IPS-18c (cell line): Measurements from ENCODE around the gene SZRD1.
"Not testable (repeated sequence)": the region's sequence is repeated elsewhere in the genome, so short reads cannot be mapped to it uniquely, and the experiment has no call there.

ENCODE experiments used
- H3K4me3 ChIP-seq: 2 replicates; pipeline ENCODE4 v1.7.0; 2013; ENCODE audit warnings: low read depth, mild to moderate bottlenecking, low read length, moderate library complexity; ENCODE audit not compliant: insufficient read depth
- H3K9me3 ChIP-seq: one replicate; pipeline ENCODE4 v1.6.1; 2013; ENCODE audit warnings: mild to moderate bottlenecking, low read length, moderate library complexity; ENCODE audit not compliant: control insufficient read depth, insufficient read depth

The SZRD1 gene, protein sequence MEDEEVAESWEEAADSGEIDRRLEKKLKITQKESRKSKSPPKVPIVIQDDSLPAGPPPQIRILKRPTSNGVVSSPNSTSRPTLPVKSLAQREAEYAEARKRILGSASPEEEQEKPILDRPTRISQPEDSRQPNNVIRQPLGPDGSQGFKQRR

DNA sequence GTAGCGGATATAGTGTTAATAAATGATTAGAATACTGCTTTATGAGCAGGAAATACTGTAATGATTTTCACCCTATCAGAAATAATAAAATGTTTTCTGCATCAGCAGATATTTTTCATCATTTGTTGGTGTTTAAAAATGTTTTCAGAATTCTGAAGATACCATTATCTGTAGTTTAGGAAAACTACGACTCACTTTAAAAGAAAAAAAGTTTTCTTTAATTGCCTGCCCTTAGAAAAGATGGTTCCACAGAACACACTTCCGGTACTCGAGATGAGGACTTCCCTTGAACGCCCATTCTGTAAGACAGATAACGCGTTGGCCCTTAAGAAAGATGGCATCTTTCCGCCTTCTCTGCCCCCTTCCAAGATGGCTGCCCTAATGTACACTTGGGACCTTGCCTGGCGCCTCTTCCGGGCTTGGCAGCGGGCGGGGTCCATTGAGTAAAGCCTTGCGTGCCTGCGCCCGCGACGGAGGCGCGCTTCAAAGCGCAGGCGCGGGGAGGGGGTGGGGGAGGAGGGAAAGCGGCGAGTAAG is at the start of gene SZRD1:
Gene SZRD1, plus strand, starts transcription at position 521 of the 536 bp plus-strand sequence. CDS start 16 bp downstream, outside the sequence.
- peak within 1 kb of the TSS; percentile 92 for H3K4me3 ChIP-seq
- no peaks in the 10 kb centered on the region for H3K9me3 ChIP-seq

DNA sequence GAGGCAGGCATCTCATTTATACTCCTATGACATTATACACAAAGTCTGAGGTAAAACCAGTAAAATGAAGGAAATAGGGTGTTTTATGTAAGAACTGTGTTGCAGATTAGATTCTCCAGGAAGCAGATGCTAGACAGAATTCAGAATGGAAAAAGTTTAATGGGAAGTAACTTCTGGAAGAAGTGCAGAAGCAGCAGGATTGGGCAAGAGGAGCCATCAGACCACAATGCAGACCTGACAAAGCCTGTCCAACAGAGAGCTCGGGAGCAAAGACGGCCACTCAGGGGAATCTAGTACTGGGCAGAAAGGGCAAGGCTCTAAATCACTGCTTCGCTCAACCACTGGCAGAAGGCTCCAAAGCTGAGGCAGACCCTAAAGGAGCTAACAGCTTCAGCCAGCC is 48.5 kb upstream of the SZRD1 start:
- Histone ChIP-seq H3K9me3 (no peaks in the 10 kb centered on the region), H3K4me3 (no peak overlapping the region)

- no peaks in the 10 kb centered on the region for H3K9me3 ChIP-seq
- no peak overlapping the region for H3K4me3 ChIP-seq
Measured at GRCh38 chr1:16321176-16321867, 45.7 kb upstream of the SZRD1 start.

- Histone ChIP-seq H3K4me3 (no peak overlapping the region), H3K9me3 (no peaks in the 10 kb centered on the region)
Measured at GRCh38 chr1:16324456-16324890, 42.6 kb upstream of the SZRD1 start.

GRCh38 chr1:16326833-16327404 is 40.1 kb upstream of the SZRD1 start:
- H3K9me3 ChIP-seq, result no peaks in the 10 kb centered on the region
- H3K4me3 ChIP-seq, result no peak overlapping the region

DNA sequence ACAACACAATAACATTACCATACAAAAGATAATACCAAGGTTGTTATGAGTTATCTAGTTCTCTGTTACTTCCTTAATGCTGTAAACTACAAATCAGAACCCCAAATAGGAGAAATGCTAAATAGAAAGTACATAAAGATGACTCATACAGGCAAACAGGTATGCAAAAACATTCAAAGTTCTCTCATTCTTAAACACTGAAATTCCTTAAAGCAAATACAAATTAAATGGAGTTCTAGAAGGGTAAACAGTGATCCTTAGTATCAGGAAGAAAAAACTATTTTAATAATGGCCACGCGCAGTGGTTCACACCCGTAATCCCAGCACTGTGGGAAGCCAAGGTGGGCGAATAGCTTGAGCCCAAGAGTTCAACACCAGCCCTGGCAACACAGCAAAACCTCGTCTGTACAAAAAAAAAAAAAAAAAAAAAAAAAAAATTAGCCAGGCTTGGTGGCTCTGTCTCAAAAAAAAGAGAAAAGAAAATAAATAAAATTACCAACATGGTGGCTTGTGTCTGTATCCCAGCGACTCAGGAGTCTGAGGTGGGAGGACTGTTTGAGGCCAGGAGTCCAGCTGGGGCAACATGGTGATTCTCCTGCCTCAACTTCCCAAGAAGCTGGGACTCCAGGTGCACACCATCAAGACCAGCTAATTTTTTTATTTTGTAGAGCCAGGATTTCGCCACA is 32.2 kb upstream of the SZRD1 start:
- no peaks in the 10 kb centered on the region for H3K9me3 ChIP-seq
- no peak overlapping the region for H3K4me3 ChIP-seq

- H3K9me3 ChIP-seq, result no peaks in the 10 kb centered on the region
- no peak overlapping the region for H3K4me3 ChIP-seq
Measured at GRCh38 chr1:16338961-16339360, 28.1 kb upstream of the SZRD1 start.

DNA sequence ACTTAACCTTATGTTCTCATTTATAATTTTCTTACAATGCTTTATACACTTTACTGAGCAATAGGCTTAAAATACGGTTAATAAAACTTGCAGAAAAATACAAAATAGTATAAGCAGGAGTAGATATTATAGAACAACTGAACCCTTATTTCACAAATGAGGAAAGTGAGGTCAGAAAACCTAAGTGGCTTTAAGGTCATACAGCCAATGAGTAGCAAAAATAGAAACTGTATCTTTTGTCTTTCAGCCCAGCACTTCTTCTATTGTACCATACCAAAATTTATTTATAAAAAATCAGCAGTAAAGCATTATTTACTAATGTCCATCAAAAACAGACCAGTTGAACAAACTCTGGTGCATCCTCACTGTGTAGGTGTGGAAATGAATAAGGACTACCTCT is 26.4 kb upstream of the SZRD1 start:
- Histone ChIP-seq H3K9me3 (no peaks in the 10 kb centered on the region), H3K4me3 (no peak overlapping the region)

- no peak overlapping the region for H3K4me3 ChIP-seq
- no peaks in the 10 kb centered on the region for H3K9me3 ChIP-seq
Measured at GRCh38 chr1:16342331-16343062, 24.5 kb upstream of the SZRD1 start.

GRCh38 chr1:16343276-16343675 is 23.8 kb upstream of the SZRD1 start:
- not testable (repeated sequence) for H3K4me3 ChIP-seq, H3K9me3 ChIP-seq

- no peak overlapping the region for H3K4me3 ChIP-seq
- H3K9me3 ChIP-seq, result no peaks in the 10 kb centered on the region
Measured at GRCh38 chr1:16348414-16349182, 18.4 kb upstream of the SZRD1 start.

DNA sequence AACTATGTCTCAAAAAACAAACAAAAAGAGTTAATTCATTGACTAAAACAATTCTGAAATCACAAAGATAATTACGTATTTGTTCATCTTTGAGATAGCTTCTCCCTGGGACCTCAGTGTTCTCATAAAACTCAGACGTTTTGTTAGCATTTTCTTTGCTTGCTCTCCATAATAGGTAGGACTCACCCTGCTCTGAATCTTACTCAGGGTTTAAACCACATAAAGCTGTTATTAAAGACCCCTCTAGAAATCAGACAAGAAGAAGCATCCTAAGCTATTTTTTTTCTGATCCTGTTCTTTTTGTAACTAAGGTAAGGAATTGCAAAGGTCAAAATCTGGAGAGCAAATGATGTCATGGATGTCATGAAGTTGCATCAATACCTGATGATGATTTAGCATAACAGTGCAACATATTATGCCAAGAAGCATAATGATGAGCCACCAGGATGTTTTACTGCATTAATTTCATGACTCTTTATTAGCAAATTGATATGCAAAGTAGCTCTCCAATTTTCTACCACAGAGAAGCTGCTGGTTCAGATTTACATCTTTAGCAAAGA is 17.1 kb upstream of the SZRD1 start:
- no peak overlapping the region for H3K4me3 ChIP-seq
- no peaks in the 10 kb centered on the region for H3K9me3 ChIP-seq

GRCh38 chr1:16351456-16351993 is 15.5 kb upstream of the SZRD1 start:
- Histone ChIP-seq H3K4me3 (peak overlapping the region; percentile 95), H3K9me3 (no peaks in the 10 kb centered on the region)

DNA sequence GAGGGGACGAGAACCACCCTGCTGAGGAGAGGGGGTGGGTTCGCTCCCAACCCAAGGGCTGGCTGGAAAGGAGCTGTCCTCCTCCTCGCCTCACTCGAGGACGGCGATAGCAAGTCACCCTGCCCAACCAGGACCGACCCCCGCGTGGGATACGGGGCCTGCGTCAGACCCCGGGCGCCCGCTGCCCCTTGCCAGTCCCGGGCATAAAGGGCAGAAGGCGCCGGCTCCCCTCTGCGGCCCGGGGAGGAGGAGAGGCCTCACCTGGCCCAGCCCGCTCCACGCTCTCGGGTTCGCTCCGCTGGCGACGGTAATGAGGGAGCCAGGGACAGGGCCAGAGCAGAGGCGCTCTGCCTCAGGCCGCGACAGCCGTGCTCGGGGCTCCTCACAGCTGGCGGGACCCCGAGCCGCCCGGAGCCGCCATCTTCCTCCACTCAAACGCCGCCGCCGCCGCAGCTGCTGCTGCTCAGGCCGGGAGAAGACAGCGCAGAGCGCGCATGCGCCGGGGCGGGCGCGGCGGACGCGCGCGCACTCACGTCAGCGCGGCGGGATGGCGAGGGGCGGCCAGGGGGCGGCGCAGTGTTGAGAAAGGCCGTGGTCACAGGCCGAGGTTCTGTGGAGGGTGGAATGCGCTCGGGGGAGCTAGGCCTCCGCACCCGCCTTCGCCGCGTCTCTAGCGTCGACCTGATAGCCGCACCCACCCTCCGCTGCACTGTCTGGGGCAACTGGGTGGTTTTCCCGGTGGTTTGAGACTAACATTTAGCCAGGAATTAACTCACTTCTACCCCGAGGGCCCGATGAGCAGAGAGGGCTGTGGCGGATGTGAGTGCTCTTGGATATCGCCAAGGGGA is 14.8 kb upstream of the SZRD1 start, which contains the start of gene FBXO42:
Gene FBXO42, minus strand, starts transcription at position 487 of the 848 bp plus-strand sequence. CDS start 37,062 bp downstream, outside the sequence.
- Histone ChIP-seq H3K9me3 (no peaks in the 10 kb centered on the region), H3K4me3 (peak within 1 kb of the TSS; percentile 95)

DNA sequence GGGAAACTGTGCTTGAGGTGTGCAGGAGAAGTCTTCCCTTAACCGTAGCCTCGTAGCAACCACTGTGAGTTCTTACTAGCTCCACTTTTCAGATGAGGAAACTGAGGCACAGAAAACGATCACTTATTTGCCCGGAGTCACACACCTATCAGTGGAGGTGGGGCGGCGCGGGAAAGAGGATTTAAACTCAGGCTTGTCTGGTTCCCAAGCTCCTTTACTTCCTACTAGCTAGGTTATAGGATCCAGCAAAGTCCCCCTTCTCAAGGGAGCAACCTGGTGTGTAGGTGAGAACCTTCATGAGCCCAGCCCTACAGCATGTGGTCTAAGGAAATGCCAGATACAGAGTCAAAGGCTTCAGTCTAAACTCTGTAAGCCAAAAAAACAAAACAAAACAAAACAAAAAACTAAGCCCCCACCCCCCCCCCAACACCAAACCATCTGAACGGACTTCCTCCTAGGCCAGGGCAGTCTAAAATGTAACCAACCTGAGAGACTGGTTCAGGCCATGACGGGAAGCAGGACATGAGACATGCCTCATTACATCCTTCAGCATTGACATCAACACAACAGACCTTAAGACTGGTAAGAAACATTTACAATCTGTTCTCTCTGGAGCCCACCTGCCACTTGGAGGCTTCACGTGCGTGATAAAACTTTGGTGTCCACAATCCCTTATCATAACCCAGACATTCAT is 14.1 kb upstream of the SZRD1 start:
- Histone ChIP-seq H3K9me3 (no peaks in the 10 kb centered on the region), H3K4me3 (peak overlapping the region; percentile 59)
